Suprapubic skin (tissue), 4 donors: ENCODE data around the gene CDH16. TPM values are rescaled to one million over a fixed set of nuclear protein-coding genes. Genes with fewer than 3 reads are reported as not detected.

ENCODE experiments used
- DNase-seq, 2 donors: peaks; one replicate each; pipeline ENCODE4 v3.0.0-alpha.2; 2019; ENCODE audit warnings: low spot score in 2 of 2
- H3K27ac ChIP-seq: fragments of 200-600 bp; sonication (generic); one replicate; pipeline ENCODE4 v1.5.1; 2019
- H3K27me3 ChIP-seq: fragments of 200-600 bp; sonication (generic); one replicate; pipeline ENCODE4 v1.5.1; 2019
- H3K36me3 ChIP-seq: fragments of 200-600 bp; sonication (generic); one replicate; pipeline ENCODE4 v1.5.1; 2019
- H3K4me1 ChIP-seq: fragments of 200-600 bp; sonication (generic); one replicate; pipeline ENCODE4 v1.5.1; 2019
- H3K4me3 ChIP-seq: fragments of 200-600 bp; sonication (generic); one replicate; pipeline ENCODE4 v1.5.1; 2019; ENCODE audit warnings: mild to moderate bottlenecking
- H3K9me3 ChIP-seq: fragments of 200-600 bp; sonication (generic); one replicate; pipeline ENCODE4 v1.5.1; 2019
- CTCF ChIP-seq, 2 donors: fragments of 200-600 bp in 1 of 2; fragments of 450-650 bp in 1 of 2; sonication (generic) in 1 of 2; IDR thresholded peaks; one replicate each; pipeline ENCODE4 v1.5.1; 2016 to 2019; ENCODE audit warnings: antibody characterized with exemption in 2 of 2, mild to moderate bottlenecking in 1 of 2, moderate library complexity in 1 of 2
- EP300 ChIP-seq: sonication (generic); formaldehyde crosslinking; IDR thresholded peaks from one replicate; pipeline ENCODE4 v1.6.1; 2017; ENCODE audit warnings: antibody characterized with exemption
- POLR2A ChIP-seq, 2 donors: fragments of 450-650 bp; IDR thresholded peaks; one replicate each; pipeline ENCODE4 v1.6.1; 2017; ENCODE audit warnings: antibody characterized with exemption in 2 of 2, mild to moderate bottlenecking in 2 of 2, moderate library complexity in 2 of 2
- POLR2AphosphoS5 ChIP-seq, 3 donors: sonication (generic); formaldehyde crosslinking; IDR thresholded peaks; one replicate each; pipeline ENCODE4 v1.6.1; 2017; ENCODE audit warnings: antibody characterized with exemption in 3 of 3
- WGBS: methylation state at CpG from one replicate; pipeline ENCODE4 v1.1.5; 2018; 5-methylcytosine and 5-hydroxymethylcytosine counted together
- total RNA-seq, 4 donors: library from RNA; depleted of rRNA; stranded (reverse); fragments of >200 nt; gene quantifications; one replicate each; pipeline ENCODE4 v1.1.0, GENCODE V29; 2016

Gene CDH16, protein sequence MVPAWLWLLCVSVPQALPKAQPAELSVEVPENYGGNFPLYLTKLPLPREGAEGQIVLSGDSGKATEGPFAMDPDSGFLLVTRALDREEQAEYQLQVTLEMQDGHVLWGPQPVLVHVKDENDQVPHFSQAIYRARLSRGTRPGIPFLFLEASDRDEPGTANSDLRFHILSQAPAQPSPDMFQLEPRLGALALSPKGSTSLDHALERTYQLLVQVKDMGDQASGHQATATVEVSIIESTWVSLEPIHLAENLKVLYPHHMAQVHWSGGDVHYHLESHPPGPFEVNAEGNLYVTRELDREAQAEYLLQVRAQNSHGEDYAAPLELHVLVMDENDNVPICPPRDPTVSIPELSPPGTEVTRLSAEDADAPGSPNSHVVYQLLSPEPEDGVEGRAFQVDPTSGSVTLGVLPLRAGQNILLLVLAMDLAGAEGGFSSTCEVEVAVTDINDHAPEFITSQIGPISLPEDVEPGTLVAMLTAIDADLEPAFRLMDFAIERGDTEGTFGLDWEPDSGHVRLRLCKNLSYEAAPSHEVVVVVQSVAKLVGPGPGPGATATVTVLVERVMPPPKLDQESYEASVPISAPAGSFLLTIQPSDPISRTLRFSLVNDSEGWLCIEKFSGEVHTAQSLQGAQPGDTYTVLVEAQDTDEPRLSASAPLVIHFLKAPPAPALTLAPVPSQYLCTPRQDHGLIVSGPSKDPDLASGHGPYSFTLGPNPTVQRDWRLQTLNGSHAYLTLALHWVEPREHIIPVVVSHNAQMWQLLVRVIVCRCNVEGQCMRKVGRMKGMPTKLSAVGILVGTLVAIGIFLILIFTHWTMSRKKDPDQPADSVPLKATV
- under 1 TPM in 1 of 4 donors, not detected in 3; 0.45 TPM for total RNA-seq

- no peak within 1 kb of the TSS for H3K27ac ChIP-seq
Measured at GRCh38 chr16:66918803-66919568, at the start of gene CDH16. Gene CDH16, minus strand, starts transcription at chr16:66918885. Its CDS starts 820 bp downstream, at chr16:66918065.

DNA sequence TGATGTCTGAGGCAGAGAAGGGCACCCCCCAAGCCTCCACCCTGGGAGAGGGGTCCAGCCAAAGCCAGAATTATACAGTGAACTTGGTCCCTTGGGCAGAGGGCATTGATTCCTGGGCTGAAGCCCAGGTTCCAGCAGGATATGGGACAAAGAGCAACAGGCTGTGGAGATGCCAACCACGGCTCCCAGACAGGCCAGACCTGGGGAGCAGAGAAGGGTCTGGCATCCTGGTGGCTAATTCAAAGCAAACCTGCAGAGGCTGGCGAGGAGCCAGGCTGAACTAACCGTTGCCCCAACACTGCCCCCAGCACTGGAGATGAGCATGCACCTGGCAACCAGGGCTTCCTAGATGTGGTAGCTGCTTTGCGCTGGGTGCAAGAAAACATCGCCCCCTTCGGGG, 45.4 kb upstream of the CDH16 start:
- 100% methylated on average over 1 of the region's 6 CpGs for WGBS
- no peak overlapping the region for H3K27ac ChIP-seq
- no peak overlapping the region for H3K4me3 ChIP-seq
- no peak for DNase-seq
- H3K27me3 ChIP-seq, result no peaks in the 10 kb centered on the region
- peaks cover 35% of the 10 kb centered on the region for H3K4me1 ChIP-seq
- no peak for TF ChIP-seq POLR2AphosphoS5 (IDR thresholded peaks at IDR 0.05)
- H3K36me3 ChIP-seq, result no peaks in the 10 kb centered on the region
- H3K9me3 ChIP-seq, result no peaks in the 10 kb centered on the region

More at GRCh38 chr16:66918803-66919568, at the start of gene CDH16:
- Histone ChIP-seq H3K27me3 (peaks cover 20% of the 10 kb centered on the region), H3K4me1 (peaks cover 5% of the 10 kb centered on the region), H3K9me3 (no peaks in the 10 kb centered on the region), H3K4me3 (no peak within 1 kb of the TSS), H3K36me3 (no peaks in the 10 kb centered on the region)
- 64% methylated on average over 4 of the region's 7 CpGs for whole genome bisulfite sequencing
- DNase-seq, result no peak
- TF ChIP-seq POLR2AphosphoS5 (IDR thresholded peaks at IDR 0.05) (no peak), CTCF (IDR thresholded peaks at IDR 0.05) (no peak), POLR2A (IDR thresholded peaks at IDR 0.05) (no peak), EP300 (no peak)

- Histone ChIP-seq H3K9me3 (no peaks in the 10 kb centered on the region), H3K4me1 (peaks cover 38% of the 10 kb centered on the region), H3K27me3 (no peaks in the 10 kb centered on the region), H3K4me3 (no peak overlapping the region), H3K27ac (peak overlapping the region; percentile 19), H3K36me3 (no peaks in the 10 kb centered on the region)
- 54% methylated on average over 4 of the region's 5 CpGs for WGBS
- TF ChIP-seq CTCF (IDR thresholded peaks at IDR 0.05) (no peak), POLR2AphosphoS5 (IDR thresholded peaks at IDR 0.05) (no peak), EP300 (no peak), POLR2A (IDR thresholded peaks at IDR 0.05) (no peak)
- no peak for DNase-seq
Measured at GRCh38 chr16:66961914-66962313, 43.2 kb upstream of the CDH16 start.

- Histone ChIP-seq H3K4me3 (no peak within 1 kb of the TSS), H3K27ac (no peak within 1 kb of the TSS), H3K4me1 (peaks cover 38% of the 10 kb centered on the region), H3K36me3 (no peaks in the 10 kb centered on the region), H3K9me3 (no peaks in the 10 kb centered on the region), H3K27me3 (no peaks in the 10 kb centered on the region)
- WGBS, result 76% methylated on average over 13 of the region's 16 CpGs
- DNase-seq, result no peak
- peak; percentile 23 to 72 for TF ChIP-seq CTCF (IDR thresholded peaks at IDR 0.05)
- no peak for TF ChIP-seq POLR2AphosphoS5 (IDR thresholded peaks at IDR 0.05)
Measured at GRCh38 chr16:66961065-66961744, 42.5 kb upstream of the CDH16 start, which contains the start of gene CES3. Gene CES3, plus strand, starts transcription at chr16:66961266. Its CDS starts 42 bp downstream, at chr16:66961308.

GRCh38 chr16:66960270-66960669, 41.6 kb upstream of the CDH16 start:
- peaks cover 38% of the 10 kb centered on the region for H3K4me1 ChIP-seq
- 88% methylated on average over 1 of the region's 1 CpG for WGBS
- H3K4me3 ChIP-seq, result no peak overlapping the region
- no peaks in the 10 kb centered on the region for H3K9me3 ChIP-seq
- H3K27ac ChIP-seq, result no peak overlapping the region
- H3K27me3 ChIP-seq, result no peaks in the 10 kb centered on the region
- no peak for TF ChIP-seq CTCF (IDR thresholded peaks at IDR 0.05)
- no peak for TF ChIP-seq POLR2AphosphoS5 (IDR thresholded peaks at IDR 0.05)
- no peak for TF ChIP-seq EP300
- TF ChIP-seq POLR2A (IDR thresholded peaks at IDR 0.05), result no peak
- no peak for DNase-seq
- no peaks in the 10 kb centered on the region for H3K36me3 ChIP-seq
